ENCODE measurements around the gene RHBDL3.

DNA sequence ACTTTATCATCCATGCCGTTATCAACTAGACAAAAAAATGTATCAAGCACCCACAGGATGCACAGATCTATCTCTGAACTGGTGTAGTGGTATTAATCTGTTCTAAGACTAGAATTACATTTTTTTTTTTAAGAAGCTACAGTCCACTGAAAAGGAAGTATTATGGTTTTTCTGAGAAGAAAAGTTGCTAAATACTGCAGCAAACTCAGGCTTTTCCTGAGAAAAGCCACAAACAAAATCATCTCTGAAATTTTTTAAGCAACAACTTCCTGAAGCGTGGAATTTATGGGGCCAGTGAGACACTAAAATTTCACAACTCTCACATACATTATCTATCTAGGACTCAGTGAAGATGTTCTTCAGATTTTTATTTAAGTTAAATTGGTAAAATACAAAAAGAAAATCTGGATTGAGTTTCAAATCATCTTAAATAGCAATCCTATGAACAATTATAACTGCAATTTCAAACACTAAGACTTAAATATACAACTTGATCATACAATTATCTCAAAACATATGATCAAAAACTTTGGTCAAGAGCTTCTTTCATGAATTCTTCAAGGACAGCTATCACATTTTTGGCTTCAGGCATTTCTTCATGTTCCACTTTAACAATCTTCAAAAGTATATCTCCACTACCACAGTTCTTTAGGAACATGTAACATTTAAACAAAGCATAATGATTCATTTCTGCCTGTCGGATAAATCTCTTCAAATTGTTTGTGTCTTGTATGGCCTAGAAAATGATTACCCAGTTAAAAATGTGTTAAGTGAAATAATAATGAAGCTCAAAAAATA, 65.8 kb downstream of the RHBDL3 start:
- TF ChIP-seq, protein P1, sequence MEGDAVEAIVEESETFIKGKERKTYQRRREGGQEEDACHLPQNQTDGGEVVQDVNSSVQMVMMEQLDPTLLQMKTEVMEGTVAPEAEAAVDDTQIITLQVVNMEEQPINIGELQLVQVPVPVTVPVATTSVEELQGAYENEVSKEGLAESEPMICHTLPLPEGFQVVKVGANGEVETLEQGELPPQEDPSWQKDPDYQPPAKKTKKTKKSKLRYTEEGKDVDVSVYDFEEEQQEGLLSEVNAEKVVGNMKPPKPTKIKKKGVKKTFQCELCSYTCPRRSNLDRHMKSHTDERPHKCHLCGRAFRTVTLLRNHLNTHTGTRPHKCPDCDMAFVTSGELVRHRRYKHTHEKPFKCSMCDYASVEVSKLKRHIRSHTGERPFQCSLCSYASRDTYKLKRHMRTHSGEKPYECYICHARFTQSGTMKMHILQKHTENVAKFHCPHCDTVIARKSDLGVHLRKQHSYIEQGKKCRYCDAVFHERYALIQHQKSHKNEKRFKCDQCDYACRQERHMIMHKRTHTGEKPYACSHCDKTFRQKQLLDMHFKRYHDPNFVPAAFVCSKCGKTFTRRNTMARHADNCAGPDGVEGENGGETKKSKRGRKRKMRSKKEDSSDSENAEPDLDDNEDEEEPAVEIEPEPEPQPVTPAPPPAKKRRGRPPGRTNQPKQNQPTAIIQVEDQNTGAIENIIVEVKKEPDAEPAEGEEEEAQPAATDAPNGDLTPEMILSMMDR (IDR thresholded peaks at IDR 0.05), result no peak
- TF ChIP-seq POLR2A (IDR thresholded peaks at IDR 0.05), result no peak
